Measurements from ENCODE around the gene CLEC20A. TPM values are rescaled to one million over a fixed set of nuclear protein-coding genes. Genes with fewer than 3 reads are reported as not detected.

CLEC20A gene
- total RNA-seq, 1 donor from 2014 or later: not detected

- Mint-ChIP-seq H3K27me3 (ENCODE audit: unreplicated experiment) (no peaks in the 10 kb centered on the region), H3K9me3 (ENCODE audit: unreplicated experiment) (peaks cover 1% of the 10 kb centered on the region), H3K36me3 (ENCODE audit: unreplicated experiment) (no peaks in the 10 kb centered on the region), H3K27ac (ENCODE audit: unreplicated experiment) (no peak overlapping the region), H3K4me1 (ENCODE audit: low read depth, unreplicated experiment) (no peaks in the 10 kb centered on the region), H3K4me3 (ENCODE audit: unreplicated experiment) (no peak overlapping the region)
- no peak for TF ChIP-seq CTCF (IDR thresholded peaks at IDR 0.05; ENCODE audit: partially characterized antibody, unreplicated experiment)
- DNase-seq: no peak
Observed at GRCh38 chr1:178461701-178462100, 35.1 kb downstream of the CLEC20A start.

- peaks cover 5% of the 10 kb centered on the region for H3K36me3 Mint-ChIP-seq (ENCODE audit: unreplicated experiment)
- no peak for DNase-seq
- no peak overlapping the region for H3K27ac Mint-ChIP-seq (ENCODE audit: unreplicated experiment)
- TF ChIP-seq CTCF (IDR thresholded peaks at IDR 0.05; ENCODE audit: partially characterized antibody, unreplicated experiment): no peak
- H3K4me3 Mint-ChIP-seq (ENCODE audit: unreplicated experiment): no peak overlapping the region
- peaks cover 1% of the 10 kb centered on the region for H3K9me3 Mint-ChIP-seq (ENCODE audit: unreplicated experiment)
- H3K4me1 Mint-ChIP-seq (ENCODE audit: low read depth, unreplicated experiment): no peaks in the 10 kb centered on the region
- H3K27me3 Mint-ChIP-seq (ENCODE audit: unreplicated experiment): no peaks in the 10 kb centered on the region
Observed at GRCh38 chr1:178461104-178461503, 35.7 kb downstream of the CLEC20A start.

DNA sequence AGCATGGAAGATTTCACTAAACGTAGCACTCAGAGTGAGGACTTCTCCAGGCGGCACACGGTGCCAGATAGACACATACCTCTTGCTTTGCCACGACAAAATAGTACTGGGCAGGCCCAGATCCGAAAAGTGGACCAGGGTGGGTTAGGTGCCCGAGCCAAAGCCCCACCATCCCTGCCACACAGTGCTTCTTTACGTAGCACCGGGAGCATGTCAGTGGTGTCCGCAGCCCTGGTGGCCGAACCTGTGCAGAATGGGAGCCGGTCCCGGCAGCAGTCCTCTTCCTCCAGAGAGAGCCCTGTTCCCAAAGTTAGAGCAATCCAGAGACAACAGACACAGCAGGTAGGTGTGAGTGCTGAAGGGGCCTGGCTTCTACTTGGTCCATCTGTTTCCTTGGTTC is 38.6 kb downstream of the CLEC20A start:
- no peaks in the 10 kb centered on the region for H3K9me3 Mint-ChIP-seq (ENCODE audit: unreplicated experiment)
- no peak for DNase-seq
- H3K4me1 Mint-ChIP-seq (ENCODE audit: low read depth, unreplicated experiment): no peaks in the 10 kb centered on the region
- H3K4me3 Mint-ChIP-seq (ENCODE audit: unreplicated experiment): no peak overlapping the region
- H3K36me3 Mint-ChIP-seq (ENCODE audit: unreplicated experiment): peaks cover 5% of the 10 kb centered on the region
- no peak overlapping the region for H3K27ac Mint-ChIP-seq (ENCODE audit: unreplicated experiment)
- TF ChIP-seq CTCF (IDR thresholded peaks at IDR 0.05; ENCODE audit: partially characterized antibody, unreplicated experiment): no peak
- no peaks in the 10 kb centered on the region for H3K27me3 Mint-ChIP-seq (ENCODE audit: unreplicated experiment)

GRCh38 chr1:178457651-178458050 is 39.1 kb downstream of the CLEC20A start:
- Mint-ChIP-seq H3K36me3 (ENCODE audit: unreplicated experiment) (peaks cover 5% of the 10 kb centered on the region), H3K4me3 (ENCODE audit: unreplicated experiment) (no peak overlapping the region), H3K9me3 (ENCODE audit: unreplicated experiment) (no peaks in the 10 kb centered on the region), H3K4me1 (ENCODE audit: low read depth, unreplicated experiment) (no peaks in the 10 kb centered on the region), H3K27ac (ENCODE audit: unreplicated experiment) (no peak overlapping the region), H3K27me3 (ENCODE audit: unreplicated experiment) (no peaks in the 10 kb centered on the region)
- no peak for DNase-seq
- TF ChIP-seq CTCF (IDR thresholded peaks at IDR 0.05; ENCODE audit: partially characterized antibody, unreplicated experiment): no peak

- H3K27ac Mint-ChIP-seq (ENCODE audit: unreplicated experiment): no peak overlapping the region
- no peaks in the 10 kb centered on the region for H3K27me3 Mint-ChIP-seq (ENCODE audit: unreplicated experiment)
- no peaks in the 10 kb centered on the region for H3K4me1 Mint-ChIP-seq (ENCODE audit: low read depth, unreplicated experiment)
- H3K36me3 Mint-ChIP-seq (ENCODE audit: unreplicated experiment): peaks cover 5% of the 10 kb centered on the region
- TF ChIP-seq CTCF (IDR thresholded peaks at IDR 0.05; ENCODE audit: partially characterized antibody, unreplicated experiment): no peak
- no peaks in the 10 kb centered on the region for H3K9me3 Mint-ChIP-seq (ENCODE audit: unreplicated experiment)
- H3K4me3 Mint-ChIP-seq (ENCODE audit: unreplicated experiment): no peak overlapping the region
- no peak for DNase-seq
Observed at GRCh38 chr1:178456472-178456871, 40.3 kb downstream of the CLEC20A start.

All from glutamatergic neuron (in vitro differentiated cells).